OCI-LY1 (cell line): ENCODE data around the gene PARD3B.

Experiments used
- H2AFZ ChIP-seq: fragments of 200-600 bp; sonication (generic), shearing (Covaris generic); 2 replicates; pipeline ENCODE4 v1.6.0; 2014; ENCODE audit warnings: antibody characterized with exemption, mild to moderate bottlenecking, low read length
- H3F3A ChIP-seq: fragments of 200-600 bp; sonication (generic), shearing (Covaris generic); 2 replicates; pipeline ENCODE4 v1.6.0; 2014; ENCODE audit warnings: mild to moderate bottlenecking, antibody characterized with exemption, low read length, moderate library complexity; ENCODE audit not compliant: insufficient read depth
- H3K27ac ChIP-seq: fragments of 200-600 bp; sonication (generic); 2 replicates; pipeline ENCODE4 v1.5.1; 2014; ENCODE audit warnings: low read length, mixed run types, mild to moderate bottlenecking, low read depth; ENCODE audit not compliant: poor library complexity, severe bottlenecking
- H3K27me3 ChIP-seq: fragments of 200-600 bp; sonication (generic); 2 replicates; pipeline ENCODE4 v1.6.0; 2014; ENCODE audit warnings: antibody characterized with exemption, mild to moderate bottlenecking, low read length, moderate library complexity; ENCODE audit not compliant: insufficient read depth
- H3K36me3 ChIP-seq: fragments of 200-600 bp; sonication (generic); 2 replicates; pipeline ENCODE4 v1.6.1; 2014; ENCODE audit warnings: mild to moderate bottlenecking, antibody characterized with exemption, low read length, moderate library complexity, mixed read lengths; ENCODE audit not compliant: insufficient read depth
- H3K4me1 ChIP-seq: fragments of 200-600 bp; sonication (generic); 2 replicates; pipeline ENCODE4 v1.5.1; 2014; ENCODE audit warnings: mild to moderate bottlenecking, low read length, moderate library complexity; ENCODE audit not compliant: insufficient read depth, severe bottlenecking
- H3K4me2 ChIP-seq: fragments of 200-600 bp; sonication (generic), shearing (Covaris generic); 2 replicates; pipeline ENCODE4 v1.6.1; 2014; ENCODE audit warnings: low read length
- H3K4me3 ChIP-seq: fragments of 200-600 bp; sonication (generic); 2 replicates; pipeline ENCODE4 v1.5.1; 2014; ENCODE audit warnings: low read length, low read depth, mild to moderate bottlenecking, mixed read lengths; ENCODE audit not compliant: poor library complexity, severe bottlenecking
- H3K79me2 ChIP-seq: fragments of 200-600 bp; shearing (Covaris generic); 2 replicates; pipeline ENCODE4 v1.6.1; 2016; ENCODE audit warnings: mixed run types, low read length, mixed read lengths; ENCODE audit not compliant: insufficient read depth
- H3K9ac ChIP-seq: fragments of 200-600 bp; sonication (generic), shearing (Covaris generic); 2 replicates; pipeline ENCODE4 v1.6.1; 2014; ENCODE audit warnings: mild to moderate bottlenecking, low read length, mixed read lengths
- H3K9me2 ChIP-seq: fragments of 200-600 bp; sonication (generic), shearing (Covaris generic); 2 replicates; pipeline ENCODE4 v1.6.1; 2014; ENCODE audit warnings: low read depth, mild to moderate bottlenecking, low read length, mixed read lengths
- H3K9me3 ChIP-seq: fragments of 200-600 bp; shearing (Covaris generic); 2 replicates; pipeline ENCODE4 v1.6.1; 2014; ENCODE audit warnings: low read length, mixed read lengths
- H4K20me1 ChIP-seq: fragments of 200-600 bp; sonication (generic), shearing (Covaris generic); 2 replicates; pipeline ENCODE4 v1.6.0; 2016; ENCODE audit warnings: mild to moderate bottlenecking, low read length; ENCODE audit not compliant: insufficient read depth
- CTCF ChIP-seq: fragments of 200-600 bp; sonication (generic), shearing (Covaris generic); IDR thresholded peaks from 2 replicates; pipeline ENCODE4 v1.5.1; 2017; ENCODE audit warnings: mild to moderate bottlenecking, antibody characterized with exemption, low read length, moderate library complexity, mixed read lengths
- EZH2 ChIP-seq: fragments of 200-600 bp; sonication (generic), shearing (Covaris generic); IDR thresholded peaks from 2 replicates; pipeline ENCODE4 v1.8.0; 2017; ENCODE audit warnings: borderline replicate concordance, mixed run types, mild to moderate bottlenecking, antibody characterized with exemption, low read length, moderate library complexity, mixed read lengths

PARD3B gene

GRCh38 chr2:205614965-205615364 is 1069.7 kb downstream of the PARD3B start:
- H3K4me1 ChIP-seq = no peaks in the 10 kb centered on the region
- no peak overlapping the region for H3K9ac ChIP-seq
- H3K27ac ChIP-seq = no peak overlapping the region
- no peak overlapping the region for H3K4me3 ChIP-seq
- TF ChIP-seq EZH2 = no peak
- no peak for TF ChIP-seq CTCF
- H3K9me2 ChIP-seq = no peaks in the 10 kb centered on the region
- no peaks in the 10 kb centered on the region for H3K9me3 ChIP-seq
- no peaks in the 10 kb centered on the region for H3K36me3 ChIP-seq
- H3K27me3 ChIP-seq = no peaks in the 10 kb centered on the region; the same call in 1 of the 2 replicates
- H4K20me1 ChIP-seq = no peaks in the 10 kb centered on the region
- H3F3A ChIP-seq = no peaks in the 10 kb centered on the region
- H3K4me2 ChIP-seq = no peak overlapping the region
- H3K79me2 ChIP-seq = no peaks in the 10 kb centered on the region
- no peak overlapping the region for H2AFZ ChIP-seq

DNA sequence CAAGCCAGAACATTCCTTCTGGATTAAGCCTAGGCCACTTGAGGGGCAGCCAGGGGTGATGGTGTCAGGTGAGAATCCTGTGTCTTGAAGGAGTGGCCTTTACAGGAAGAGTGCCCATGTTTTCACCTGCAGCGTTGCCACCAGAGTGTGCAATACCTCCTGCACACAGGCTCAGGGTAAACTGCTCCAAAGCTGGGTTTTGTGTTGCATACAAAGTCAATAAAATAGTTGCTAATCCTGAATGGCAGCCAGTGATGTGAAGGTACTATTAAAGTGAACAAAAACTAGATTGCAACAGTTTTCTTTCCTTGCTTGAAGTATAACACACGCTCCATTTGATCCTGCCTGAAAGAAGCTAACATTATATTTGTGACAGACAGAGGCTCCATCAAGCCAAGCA is 1072.6 kb downstream of the PARD3B start:
- Histone ChIP-seq H3K9ac (no peak overlapping the region), H3K4me1 (no peaks in the 10 kb centered on the region), H3K4me3 (no peak overlapping the region), H3K36me3 (no peaks in the 10 kb centered on the region), H4K20me1 (no peaks in the 10 kb centered on the region), H2AFZ (no peak overlapping the region), H3K4me2 (no peak overlapping the region), H3K9me3 (no peaks in the 10 kb centered on the region), H3K79me2 (no peaks in the 10 kb centered on the region), H3F3A (no peaks in the 10 kb centered on the region), H3K27ac (no peak overlapping the region), H3K9me2 (no peaks in the 10 kb centered on the region), H3K27me3 (no peaks in the 10 kb centered on the region; the same call in 1 of the 2 replicates)
- TF ChIP-seq CTCF (no peak), EZH2 (no peak)

DNA sequence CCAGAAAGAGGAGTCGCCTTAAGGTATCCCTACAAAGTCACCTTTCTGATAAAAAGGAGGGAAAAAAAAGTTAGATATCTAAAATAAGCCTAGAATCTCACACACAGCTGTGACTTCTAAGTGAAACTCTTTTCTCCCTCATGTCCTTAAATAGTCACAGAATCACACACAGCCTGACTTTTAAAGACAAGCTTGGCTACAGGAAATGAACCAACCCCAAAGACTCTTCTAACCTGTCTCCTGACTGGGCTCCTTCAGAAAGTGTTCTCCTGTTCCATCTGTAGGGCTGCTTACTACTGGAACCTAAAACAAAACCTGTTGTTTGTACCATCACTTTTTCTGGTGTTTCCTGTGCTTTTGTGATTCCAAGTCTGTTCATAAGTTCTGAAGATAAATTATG is 1074.3 kb downstream of the PARD3B start:
- Histone ChIP-seq H3K4me1 (no peaks in the 10 kb centered on the region), H3K9ac (no peak overlapping the region), H3K27me3 (no peaks in the 10 kb centered on the region; the same call in 1 of the 2 replicates), H3K27ac (no peak overlapping the region), H3F3A (no peaks in the 10 kb centered on the region), H3K4me3 (no peak overlapping the region), H2AFZ (no peak overlapping the region), H3K4me2 (no peak overlapping the region), H3K79me2 (no peaks in the 10 kb centered on the region), H3K9me3 (no peaks in the 10 kb centered on the region), H4K20me1 (no peaks in the 10 kb centered on the region), H3K9me2 (no peaks in the 10 kb centered on the region), H3K36me3 (no peaks in the 10 kb centered on the region)
- no peak for TF ChIP-seq EZH2

GRCh38 chr2:205627085-205627484 is 1081.8 kb downstream of the PARD3B start:
- no peaks in the 10 kb centered on the region for H3F3A ChIP-seq
- H3K79me2 ChIP-seq = no peaks in the 10 kb centered on the region
- no peaks in the 10 kb centered on the region for H3K9me3 ChIP-seq
- no peaks in the 10 kb centered on the region for H3K4me1 ChIP-seq
- no peak overlapping the region for H3K4me3 ChIP-seq
- no peak overlapping the region for H3K27ac ChIP-seq
- no peak overlapping the region for H3K9ac ChIP-seq
- no peak overlapping the region for H3K4me2 ChIP-seq
- H3K27me3 ChIP-seq = no peaks in the 10 kb centered on the region; the same call in 1 of the 2 replicates
- H3K9me2 ChIP-seq = no peaks in the 10 kb centered on the region
- no peaks in the 10 kb centered on the region for H4K20me1 ChIP-seq
- no peak overlapping the region for H2AFZ ChIP-seq
- TF ChIP-seq EZH2 (no peak), CTCF (no peak)
- no peaks in the 10 kb centered on the region for H3K36me3 ChIP-seq
